GM19238 (cell line): ENCODE results near the gene ABCA10.

Experiments used
- DNase-seq: peaks from one replicate; pipeline ENCODE4 v3.0.0; 2011; ENCODE audit warnings: low spot score; ENCODE audit not compliant: insufficient read length

The ABCA10 gene

GRCh38 chr17:69105907-69106730, 122.5 kb downstream of the ABCA10 start:
- DNase-seq, result no peak

GRCh38 chr17:69103557-69104233, 124.9 kb downstream of the ABCA10 start:
- DNase-seq, result no peak

DNA sequence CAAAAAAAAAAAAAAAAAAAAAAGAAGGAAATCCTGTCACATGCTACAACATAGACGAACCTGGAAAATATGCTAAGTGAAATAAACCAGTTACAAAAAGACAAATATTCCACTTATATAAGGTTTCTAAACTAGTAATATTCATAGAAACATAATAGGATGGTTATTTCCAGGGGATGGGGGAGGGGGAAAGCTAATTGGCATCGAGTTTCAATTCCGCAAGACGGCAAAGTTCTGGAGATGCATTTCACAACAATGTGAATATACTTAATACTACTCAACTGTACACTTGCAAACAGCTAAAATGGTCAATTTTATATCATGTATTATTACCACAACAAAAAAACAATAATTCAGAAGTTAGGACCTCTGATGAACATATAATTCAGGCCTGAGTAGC, 130.0 kb downstream of the ABCA10 start:
- DNase-seq, result no peak
